HG03196 (cell line): Measurements from ENCODE around the gene MB.

Experiments
- ATAC-seq: cut with Tn5 transposase; IDR thresholded peaks from one replicate; pipeline ENCODE4 v1.9.1; 2021; ENCODE audit not compliant: unreplicated experiment

MB gene

DNA sequence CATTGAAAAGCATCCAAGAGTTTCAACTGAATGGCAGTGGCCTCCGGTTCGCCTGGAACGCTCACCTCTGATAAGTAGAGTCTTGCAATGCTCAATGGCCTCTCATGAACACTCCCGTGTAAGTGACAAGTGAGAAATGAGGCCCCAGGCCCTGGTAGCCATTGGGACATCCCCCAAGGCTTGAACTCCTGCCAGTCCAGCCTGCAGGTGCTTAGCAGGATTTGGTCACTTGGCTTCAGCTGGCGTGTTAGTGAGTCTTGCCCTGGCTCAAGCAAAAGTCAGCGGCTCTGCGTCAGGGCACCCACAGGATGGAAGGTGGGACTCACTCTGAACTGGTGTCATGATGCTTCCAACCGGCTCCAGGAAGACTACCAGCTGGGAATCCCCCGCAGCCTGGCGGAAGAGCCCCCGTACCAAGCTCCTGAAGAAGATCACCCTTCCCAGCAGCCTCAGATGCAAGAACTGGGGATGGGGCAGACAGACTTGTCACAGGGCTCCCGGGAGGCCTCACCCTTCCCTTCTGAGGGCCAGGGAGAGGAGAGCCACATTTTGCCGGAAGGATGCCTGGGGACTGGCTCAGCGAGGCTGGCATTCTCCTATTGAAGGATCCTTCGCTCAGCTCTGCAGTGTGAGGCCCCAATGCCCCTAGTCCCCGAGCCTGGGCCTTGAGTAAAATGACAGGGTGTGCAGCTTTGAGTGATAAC is 19.3 kb downstream of the MB start:
- no peak for ATAC-seq

DNA sequence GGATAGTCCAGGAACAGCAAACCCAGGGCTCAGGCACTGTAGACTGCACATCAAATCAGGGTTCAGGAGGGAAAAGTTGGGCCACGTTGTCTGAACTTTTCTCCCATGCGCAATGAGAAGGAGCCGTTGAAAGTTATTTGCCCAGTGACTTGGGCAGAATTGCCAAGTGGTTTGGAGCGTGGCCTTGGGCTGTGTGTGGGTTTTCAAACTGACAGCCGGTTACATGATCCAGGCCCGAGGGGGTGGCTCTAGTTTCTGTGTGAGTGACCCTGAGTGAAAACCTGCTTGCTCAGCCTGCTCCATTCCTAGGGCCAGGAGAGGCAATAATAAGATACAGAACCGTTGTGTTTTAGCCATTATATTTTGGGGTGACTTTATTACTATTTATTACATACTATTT is 20.3 kb downstream of the MB start:
- no peak for ATAC-seq

DNA sequence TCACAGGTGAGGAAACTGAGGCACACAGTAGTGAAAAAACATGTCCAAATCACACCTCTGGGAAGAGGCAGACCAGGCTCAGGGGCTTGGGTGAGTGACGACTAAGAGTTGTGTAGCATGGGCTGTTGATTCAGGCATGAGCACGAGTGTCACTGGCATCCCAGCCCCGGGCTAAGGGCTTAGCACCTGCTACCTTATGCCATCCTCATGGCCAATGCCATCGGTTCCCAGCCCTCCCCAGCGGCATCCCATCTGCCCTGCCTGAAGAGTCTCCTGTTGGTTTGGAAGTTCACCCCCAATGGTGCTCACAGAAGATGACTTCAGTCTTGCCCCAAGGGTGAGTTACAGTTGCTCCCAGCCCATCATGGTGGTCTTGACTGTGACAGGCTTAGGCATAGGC is 22.4 kb downstream of the MB start:
- ATAC-seq, result no peak

DNA sequence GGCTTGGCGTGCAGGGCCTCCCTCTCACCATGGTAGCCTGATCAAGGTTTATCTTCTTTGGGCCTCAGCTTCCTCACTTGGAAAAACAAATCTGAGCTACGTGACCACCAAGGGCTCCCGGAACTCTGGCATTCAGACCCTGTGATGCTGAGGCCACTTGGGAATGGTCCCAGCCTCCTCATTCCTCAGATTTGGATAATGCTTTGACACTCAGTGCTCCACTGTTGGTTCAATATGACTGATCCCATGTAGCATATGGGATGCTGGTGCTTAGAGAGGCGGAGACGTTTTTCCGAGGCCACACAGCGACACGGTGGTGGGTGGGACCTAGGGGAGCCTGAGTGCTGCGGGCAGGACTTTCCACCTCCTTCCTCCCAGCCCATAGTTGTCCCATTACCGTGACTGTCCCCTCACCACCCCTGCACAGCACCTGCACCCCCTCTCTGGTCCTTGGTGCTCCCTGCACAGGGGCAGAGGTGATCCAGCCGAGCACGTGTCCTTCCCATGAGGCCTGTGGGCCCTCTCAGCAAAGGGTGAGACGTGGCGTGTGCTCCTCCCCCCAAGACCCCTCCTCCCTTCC is 23.1 kb downstream of the MB start:
- no peak for ATAC-seq

DNA sequence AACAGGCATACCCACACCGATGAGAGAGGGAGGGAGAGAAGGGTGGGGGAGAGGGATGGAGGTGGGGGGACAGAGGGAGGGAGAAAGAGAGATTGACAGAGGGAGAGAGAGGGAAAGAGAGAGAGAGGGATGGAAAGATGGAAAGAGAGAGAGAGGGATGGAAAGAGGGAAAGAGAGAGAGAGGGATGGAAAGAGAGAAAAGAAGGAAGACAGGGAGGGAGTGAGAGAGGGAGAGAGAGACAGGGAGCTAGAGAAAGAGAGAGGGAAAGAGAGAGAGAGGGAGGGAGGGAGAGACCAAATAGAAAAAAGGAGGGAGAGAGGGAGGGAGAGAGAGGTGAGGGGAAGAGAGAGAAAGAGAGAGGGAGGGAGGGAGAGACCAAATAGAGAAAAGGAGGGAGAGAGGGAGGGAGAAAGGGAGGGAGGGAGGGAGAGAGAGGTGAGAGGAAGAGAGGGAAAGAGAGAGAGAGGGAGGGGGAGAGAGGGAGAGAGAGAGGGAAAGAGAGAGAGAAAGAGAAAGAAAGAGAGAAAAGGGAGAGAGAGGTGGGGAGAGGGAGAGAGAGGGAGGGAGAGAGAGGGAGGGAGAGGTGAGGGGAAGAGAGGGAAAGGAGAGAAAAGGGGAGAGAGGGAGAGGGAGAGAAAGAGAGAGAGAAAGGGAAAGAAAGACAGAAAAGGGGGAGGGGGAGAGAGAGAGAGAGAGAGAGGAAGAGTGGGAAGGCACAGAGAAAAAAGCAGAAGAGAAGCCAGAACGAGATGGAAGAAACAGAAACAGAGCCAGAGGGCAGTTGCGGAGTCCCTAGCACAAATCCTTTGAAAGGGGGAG is 23.8 kb downstream of the MB start:
- no peak for ATAC-seq

DNA sequence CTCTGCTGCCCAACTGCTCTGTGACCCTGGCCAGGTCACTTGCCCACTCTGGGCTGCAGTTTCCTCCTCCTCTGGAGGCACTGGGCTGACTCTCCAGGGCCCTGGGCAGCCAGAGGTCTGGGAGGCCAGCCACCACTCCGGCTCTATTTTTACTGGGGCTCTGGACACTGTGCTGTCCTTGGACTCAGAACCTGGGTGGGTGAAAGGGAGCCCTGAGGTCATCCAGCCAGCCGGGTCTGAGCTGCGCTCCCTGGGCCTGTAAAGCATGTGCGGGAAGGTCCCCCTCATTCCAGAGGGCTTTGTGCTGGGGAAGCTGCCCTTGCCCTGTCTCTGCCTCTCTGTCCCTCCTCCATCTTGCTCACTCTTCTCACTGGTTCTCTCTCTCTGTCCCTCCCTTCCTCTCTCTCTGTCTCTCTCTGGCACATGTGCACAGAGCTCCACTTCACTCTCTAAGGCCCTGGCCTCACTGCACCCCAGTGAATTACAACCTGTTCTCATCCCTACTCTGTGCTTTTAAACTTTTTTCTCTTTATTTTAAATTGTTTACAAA is 24.6 kb downstream of the MB start:
- no peak for ATAC-seq

DNA sequence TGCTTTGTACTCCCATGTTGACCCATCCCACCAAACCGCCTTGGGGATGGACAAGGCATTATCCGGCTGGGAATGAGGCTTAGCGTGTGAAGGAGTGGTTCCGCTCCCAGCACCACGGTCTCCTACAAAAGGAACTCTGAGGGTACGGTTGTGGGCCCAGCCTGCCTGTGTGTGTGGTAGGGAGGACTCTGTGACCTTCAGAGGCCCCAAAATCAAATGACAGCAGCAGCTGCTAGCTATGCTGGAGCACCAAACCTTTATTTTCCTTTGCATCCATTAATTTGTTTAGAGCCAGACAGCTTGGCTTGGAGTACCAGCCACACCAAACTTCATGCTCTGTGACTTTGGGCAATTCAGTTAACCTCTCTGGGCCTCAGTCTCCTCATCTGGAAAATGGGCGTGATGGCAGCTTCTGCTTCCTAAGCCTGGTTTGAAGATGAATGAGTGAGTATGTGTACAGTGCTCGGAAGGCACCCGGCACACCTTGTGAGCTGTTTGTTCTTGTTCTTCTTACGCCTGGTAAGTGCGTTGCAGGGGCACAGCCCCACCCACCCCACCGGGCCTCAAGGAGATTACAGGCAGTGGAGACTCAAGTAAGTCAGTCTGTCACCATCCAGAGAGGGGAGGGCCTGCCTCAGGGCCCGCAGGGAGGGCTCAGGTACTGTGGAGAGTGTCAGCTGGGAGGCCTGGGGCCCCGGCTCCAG is 25.3 kb downstream of the MB start:
- no peak for ATAC-seq

DNA sequence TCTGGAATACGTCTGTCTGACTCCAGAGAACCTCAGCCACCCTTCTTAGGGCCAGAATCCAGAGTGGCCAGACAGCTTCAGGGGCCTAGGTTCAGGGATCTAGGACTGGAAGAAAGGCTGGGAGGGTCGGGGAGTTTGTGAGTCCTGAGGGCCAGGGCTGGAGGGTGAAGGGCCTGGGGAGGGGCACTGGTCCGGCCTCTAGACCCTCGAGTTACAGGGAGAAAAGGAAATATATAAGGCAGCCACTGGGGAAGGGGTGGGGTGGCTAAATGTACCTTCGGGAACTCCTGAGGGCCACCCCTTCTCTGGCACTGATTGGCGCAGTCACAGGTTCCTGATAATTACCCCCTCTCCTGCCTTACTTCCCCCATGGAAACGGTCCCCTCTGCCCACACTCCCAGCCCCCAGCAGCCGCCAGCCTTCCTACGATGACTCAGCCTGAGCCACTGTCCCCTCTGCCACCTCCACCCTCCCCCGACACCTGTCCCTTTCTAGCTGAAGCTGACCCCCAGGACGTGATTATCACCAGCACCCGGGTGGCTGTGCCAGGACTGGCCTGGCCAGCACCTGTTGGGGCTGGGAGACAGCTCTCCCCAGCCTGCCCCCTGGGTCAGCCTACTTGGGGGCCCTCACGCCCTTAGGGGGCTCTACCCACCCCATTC is 26.4 kb downstream of the MB start:
- no peak for ATAC-seq

DNA sequence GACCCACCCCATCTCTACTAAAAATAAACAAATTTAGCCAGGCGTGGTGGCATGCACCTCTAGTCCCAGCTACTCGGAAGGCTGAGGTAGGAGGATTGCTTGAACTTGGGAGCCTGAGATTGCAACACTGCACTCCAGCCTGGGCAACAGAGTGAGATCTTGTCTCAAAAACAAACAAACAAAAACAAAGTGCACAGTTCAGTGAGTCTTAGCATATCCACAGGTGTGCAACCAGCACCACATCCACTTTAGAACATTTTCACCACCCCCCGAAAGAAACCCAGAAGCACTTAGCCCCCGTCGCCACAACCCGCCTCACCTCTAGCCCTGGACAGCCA is 27.4 kb downstream of the MB start:
- ATAC-seq, result no peak

DNA sequence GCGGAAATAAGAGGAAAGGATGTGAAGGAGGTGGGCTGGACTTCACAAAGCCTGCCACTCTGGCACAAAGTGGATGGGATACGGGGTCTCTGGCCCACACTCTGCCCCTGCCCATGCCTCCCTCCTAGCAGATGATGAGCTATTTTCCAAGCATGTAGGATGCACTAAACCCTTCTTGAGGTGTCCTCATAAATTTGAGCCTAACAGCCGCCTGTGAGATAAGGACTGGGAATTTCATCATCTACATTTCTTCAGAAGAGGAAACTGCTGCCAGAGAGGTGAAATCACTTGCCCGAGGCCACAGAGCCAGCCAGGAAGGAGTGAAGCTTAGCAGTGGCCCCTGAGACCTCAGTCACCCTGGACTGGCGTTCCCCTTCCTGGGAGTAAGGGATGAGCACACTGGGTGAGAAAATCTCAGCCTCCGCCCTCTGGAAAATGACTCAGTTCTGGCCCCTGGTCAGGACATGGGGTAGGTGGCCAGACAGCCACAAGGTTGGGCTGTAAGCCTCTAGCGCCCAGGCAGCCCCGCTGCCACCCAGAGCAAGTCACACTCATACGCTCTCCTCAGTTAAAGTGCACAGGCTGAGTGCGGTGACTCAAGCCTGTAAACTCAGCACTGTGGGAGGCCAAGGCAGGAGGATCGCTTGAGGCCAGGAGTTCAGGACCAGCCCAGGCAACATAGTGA is 27.9 kb downstream of the MB start:
- no peak for ATAC-seq

DNA sequence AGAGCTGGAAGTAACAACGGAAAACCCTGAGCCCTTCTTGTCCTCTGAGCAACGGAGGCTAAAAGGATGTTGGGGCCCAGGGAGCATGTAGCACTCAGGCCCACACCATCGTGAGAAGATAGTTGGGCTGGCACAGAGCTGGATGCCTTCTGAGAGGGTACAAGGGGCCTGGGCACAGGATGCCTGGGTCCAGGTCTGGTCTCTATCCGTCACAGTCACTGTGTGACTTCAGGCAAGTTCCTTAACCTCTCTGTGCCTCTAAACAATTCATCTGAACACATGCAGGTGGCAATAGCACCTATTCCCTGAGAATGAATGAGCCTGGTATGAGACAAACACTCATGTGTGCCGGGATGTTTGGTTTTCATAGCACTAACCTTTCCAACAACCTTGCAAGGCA is 29.2 kb downstream of the MB start:
- no peak for ATAC-seq

DNA sequence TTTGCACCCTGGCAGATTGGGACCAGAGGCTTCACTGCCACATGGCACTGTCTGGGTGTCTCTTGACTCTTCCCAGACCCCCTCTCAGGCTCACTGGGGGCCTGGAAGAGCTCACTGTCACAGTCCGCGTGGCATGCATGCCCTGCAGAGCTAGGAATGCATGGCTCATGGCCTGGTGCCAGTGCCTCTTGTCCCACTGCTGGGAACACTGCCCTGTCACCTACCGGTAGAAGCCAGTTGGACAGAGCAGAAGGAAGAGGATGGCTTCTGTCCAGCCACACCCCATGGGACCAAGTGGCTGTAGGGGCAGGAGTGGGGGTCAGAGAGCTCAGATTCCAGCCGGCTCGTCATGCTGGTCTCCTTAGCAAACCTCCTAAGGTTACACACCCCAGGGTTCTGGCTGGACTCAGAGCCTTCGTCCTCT is 29.7 kb downstream of the MB start:
- no peak for ATAC-seq

DNA sequence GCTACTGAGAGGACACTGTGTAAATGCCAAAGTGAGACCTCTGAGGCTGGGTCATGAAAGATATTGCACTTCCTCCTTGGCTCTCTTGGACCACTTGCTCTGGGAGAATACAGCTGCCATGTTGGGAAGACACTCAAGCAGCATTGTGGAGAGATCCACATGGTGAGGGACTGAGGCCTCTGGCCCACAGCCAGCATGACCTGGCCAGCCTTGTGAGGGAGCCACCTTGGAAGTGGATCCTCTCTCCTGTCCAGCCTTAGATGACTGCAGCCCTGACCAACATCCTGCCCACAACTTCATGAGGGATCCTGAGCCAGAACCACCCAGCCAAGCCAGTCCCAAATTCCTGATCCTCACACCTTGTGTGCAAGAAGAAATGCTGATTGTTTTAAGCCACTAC is 30.4 kb downstream of the MB start:
- no peak for ATAC-seq

DNA sequence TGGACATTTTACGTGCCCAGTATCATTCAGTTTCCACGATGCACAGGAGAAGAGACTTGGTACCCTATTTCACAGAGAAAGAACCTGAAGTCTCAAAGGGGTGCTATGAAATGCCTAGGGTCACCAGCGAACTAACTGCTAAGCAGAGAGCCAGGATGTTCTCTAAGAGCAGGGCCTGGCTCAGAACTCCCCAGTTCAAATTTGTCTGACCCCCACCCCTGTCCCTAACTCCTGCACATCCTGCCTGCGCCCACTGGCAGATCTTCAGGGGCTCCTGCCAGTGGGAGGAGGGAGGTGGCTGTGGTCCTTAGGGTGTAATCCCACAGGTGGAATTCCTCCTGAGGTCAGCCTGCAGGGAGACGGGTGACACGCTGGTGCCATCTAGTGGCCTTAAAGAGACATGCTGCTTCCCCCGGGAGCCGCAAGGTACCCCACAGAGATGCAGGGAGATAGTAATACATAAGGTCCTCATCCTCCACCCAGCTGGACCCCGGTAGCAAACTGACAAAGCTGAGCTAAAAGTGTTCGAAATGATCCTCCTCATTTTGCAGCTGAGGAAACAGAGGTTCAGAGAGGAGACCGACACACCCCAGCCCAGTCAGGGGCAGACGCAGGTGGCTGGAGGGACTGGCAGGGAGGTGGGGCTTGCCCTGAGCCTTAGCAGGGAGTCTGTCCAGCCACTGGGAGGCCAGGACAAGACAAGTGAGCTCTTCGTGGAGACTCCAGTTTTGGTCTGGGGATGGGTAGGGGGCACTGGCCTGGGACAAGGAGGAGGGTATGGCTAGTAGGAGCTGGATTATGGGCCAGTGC is 34.1 kb downstream of the MB start:
- ATAC-seq, result no peak

DNA sequence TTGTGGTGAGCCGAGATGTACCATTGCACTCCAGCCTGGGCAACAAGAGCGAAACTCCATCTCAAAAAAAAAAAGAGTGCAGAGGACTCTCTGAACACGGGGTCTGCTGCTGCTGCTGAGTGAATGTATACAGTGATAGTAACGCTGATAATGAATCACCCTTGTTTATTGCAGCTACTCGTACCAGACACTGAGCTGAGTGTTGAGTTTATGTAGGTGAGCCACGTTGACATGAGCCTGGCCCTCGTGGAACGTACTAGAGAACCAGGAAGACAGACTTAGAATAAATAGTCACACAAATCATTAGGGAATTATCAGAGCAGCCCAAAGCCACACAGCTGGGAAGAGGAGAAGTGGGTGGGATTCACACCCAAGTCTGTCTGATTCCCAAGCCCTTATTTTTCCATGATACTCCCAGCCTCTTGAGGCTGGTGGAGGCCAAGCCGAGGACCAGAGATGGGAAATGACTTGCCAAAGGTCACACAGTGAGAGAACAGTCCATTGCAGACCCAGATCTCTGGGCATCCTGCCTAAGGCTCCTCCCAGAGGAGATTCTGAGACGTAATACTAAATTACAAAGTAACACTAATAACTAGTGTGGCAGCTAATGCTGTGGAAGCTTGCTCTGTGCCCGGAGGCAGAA is 34.8 kb downstream of the MB start:
- no peak for ATAC-seq

DNA sequence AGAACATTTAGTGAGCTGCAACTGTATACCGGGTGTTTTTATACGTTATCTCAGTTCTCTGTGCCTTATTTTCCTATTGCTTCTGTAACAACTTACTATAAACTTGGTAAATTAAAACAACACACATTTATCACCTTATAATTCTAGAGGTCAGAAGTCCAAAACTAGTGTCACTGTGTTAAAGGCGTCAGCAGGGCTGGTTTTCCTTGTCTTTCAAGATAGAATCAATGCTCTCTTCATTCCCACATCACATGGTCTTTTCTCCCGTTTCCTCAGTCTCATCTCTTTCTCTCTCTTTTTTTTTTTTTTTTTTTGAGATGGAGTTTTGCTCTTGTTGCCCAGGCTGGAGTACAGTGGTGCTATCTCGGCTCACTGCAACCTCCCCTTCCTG is 36.1 kb downstream of the MB start:
- no peak for ATAC-seq

DNA sequence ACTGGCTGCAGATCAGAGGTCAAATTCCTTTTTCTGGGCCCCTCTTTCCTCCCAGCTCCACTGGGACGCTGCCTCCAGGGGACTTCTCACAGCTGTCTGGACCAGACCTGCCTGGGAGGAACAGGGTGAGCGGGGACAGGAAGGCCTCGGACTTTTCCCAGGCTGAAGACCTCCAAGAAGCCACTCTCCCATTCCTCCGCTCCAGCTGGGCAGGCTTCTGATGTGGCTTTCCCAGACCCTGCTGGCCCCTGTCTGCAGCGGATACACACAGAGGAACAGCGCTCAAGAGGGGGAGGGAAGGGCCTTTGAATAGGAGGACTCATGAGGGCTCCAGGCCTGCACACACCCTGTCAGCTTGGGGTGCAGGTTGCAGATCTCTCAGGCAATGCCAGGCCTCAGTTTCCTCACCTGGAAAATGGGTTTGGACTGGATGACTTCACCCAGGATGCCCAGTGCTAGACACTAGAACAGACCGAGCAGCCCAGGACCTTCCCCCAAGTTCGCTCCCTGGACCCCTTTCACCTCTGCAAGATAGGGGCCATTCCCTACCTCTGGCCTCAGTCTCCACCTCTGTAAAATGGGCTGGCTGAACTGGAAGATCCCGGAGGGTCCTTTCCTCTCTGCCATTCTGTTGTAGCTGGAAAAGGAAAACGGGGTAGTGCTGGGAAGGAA is 36.6 kb downstream of the MB start:
- no peak for ATAC-seq

DNA sequence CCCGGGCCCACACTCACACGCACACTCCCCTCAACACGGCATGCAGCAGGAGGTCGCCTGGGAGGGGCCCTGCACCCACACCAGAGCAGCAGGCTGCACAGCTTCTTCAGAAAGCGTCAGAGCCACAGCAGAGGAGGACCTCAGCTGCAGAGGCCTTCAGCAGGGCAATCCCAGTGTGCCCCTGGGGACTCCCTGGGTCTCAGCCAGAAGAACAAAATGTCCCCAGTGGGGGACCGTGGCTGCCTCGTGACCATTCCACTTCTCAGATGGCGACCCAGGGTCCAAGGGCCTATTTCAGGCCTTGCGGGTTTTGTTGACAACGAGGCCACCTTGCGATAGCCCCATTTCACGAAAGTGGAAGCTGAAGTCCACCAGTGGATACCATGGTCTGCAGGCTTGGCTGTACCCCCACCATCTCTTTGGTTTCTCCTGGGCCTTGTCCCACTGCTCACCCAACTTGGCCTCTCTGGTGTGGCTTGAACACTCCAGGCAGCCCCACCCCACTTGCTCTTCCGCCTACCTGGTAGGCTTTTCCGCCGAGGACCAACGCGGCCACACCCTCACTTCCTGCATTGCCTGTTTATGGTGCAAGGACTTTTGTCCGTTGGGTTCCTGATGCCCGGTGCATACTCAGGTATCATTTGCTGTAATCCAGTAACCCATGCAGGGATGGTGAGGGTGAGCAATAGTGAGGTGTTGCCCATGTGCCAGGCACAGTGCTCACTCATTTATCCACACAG is 38.1 kb downstream of the MB start:
- no peak for ATAC-seq
